Measurements from ENCODE around the gene MLXIPL. TPM values are rescaled to one million over a fixed set of nuclear protein-coding genes. Genes with fewer than 3 reads are reported as not detected.

The MLXIPL gene
- total RNA-seq, 1 experiment from 2014 or later, result 7.2 TPM

DNA sequence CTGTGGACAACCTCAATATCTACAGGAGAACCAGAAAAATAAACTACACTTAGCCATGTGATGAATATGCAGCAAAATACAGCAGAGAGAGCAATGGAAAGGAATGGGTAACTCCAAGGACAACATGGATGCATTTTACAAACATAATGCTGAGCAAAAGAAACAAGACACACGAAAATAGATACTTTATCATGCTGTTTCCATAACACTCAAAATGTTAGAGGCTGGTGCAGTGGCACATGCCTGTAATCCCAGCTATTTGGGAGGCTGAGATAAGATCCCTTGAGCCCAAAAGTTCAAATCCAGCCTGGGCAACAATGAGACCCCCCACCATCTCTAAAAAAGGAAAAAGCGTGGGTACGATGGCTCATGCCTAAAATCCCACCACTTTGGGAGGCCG is 75.1 kb downstream of the MLXIPL start:
- Histone ChIP-seq H3K9me3 (ENCODE audit: control insufficient read depth, insufficient read depth, low read depth, low read length) (no peaks in the 10 kb centered on the region), H3K36me3 (ENCODE audit: control insufficient read depth, insufficient read depth, low read length) (no peaks in the 10 kb centered on the region), H3K27ac (ENCODE audit: low read length) (no peak overlapping the region), H3K27me3 (ENCODE audit: control insufficient read depth, insufficient read depth, low read length) (no peaks in the 10 kb centered on the region), H3K4me3 (ENCODE audit: low read depth in 2 of 2, low read length in 2 of 2) (no peak overlapping the region), H3K4me1 (ENCODE audit: control insufficient read depth, insufficient read depth, low read length) (no peaks in the 10 kb centered on the region)
- no TSS peak for BruUV-seq (replicated peaks)
- intact Hi-C loops (cut with micrococcal nuclease; ENCODE audit: unreplicated experiment) (no loop called here), in situ Hi-C loops (cut with HindIII; ENCODE audit: low pct_unique_long_range_greater_than_20kb, low sequenced_read_pairs) (no loop called here)
- CTCF ChIA-PET, result no interaction called here
- no peak for DNase-seq (ENCODE audit: low read depth, low spot score)
- POLR2A ChIA-PET, result no interaction called here
- no peak for TF ChIP-seq POLR2AphosphoS5 (IDR thresholded peaks at IDR 0.05; ENCODE audit: low read depth, low read length)
- TF ChIP-seq TCF7L2 (IDR thresholded peaks at IDR 0.05; ENCODE audit: low read depth, low read length), result no peak
- TF ChIP-seq, protein P1, sequence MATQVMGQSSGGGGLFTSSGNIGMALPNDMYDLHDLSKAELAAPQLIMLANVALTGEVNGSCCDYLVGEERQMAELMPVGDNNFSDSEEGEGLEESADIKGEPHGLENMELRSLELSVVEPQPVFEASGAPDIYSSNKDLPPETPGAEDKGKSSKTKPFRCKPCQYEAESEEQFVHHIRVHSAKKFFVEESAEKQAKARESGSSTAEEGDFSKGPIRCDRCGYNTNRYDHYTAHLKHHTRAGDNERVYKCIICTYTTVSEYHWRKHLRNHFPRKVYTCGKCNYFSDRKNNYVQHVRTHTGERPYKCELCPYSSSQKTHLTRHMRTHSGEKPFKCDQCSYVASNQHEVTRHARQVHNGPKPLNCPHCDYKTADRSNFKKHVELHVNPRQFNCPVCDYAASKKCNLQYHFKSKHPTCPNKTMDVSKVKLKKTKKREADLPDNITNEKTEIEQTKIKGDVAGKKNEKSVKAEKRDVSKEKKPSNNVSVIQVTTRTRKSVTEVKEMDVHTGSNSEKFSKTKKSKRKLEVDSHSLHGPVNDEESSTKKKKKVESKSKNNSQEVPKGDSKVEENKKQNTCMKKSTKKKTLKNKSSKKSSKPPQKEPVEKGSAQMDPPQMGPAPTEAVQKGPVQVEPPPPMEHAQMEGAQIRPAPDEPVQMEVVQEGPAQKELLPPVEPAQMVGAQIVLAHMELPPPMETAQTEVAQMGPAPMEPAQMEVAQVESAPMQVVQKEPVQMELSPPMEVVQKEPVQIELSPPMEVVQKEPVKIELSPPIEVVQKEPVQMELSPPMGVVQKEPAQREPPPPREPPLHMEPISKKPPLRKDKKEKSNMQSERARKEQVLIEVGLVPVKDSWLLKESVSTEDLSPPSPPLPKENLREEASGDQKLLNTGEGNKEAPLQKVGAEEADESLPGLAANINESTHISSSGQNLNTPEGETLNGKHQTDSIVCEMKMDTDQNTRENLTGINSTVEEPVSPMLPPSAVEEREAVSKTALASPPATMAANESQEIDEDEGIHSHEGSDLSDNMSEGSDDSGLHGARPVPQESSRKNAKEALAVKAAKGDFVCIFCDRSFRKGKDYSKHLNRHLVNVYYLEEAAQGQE (IDR thresholded peaks at IDR 0.05; ENCODE audit: insufficient read depth in 1 of 2, low read depth in 2 of 2, low read length in 1 of 2), result no peak
- TF ChIP-seq, protein P2, sequence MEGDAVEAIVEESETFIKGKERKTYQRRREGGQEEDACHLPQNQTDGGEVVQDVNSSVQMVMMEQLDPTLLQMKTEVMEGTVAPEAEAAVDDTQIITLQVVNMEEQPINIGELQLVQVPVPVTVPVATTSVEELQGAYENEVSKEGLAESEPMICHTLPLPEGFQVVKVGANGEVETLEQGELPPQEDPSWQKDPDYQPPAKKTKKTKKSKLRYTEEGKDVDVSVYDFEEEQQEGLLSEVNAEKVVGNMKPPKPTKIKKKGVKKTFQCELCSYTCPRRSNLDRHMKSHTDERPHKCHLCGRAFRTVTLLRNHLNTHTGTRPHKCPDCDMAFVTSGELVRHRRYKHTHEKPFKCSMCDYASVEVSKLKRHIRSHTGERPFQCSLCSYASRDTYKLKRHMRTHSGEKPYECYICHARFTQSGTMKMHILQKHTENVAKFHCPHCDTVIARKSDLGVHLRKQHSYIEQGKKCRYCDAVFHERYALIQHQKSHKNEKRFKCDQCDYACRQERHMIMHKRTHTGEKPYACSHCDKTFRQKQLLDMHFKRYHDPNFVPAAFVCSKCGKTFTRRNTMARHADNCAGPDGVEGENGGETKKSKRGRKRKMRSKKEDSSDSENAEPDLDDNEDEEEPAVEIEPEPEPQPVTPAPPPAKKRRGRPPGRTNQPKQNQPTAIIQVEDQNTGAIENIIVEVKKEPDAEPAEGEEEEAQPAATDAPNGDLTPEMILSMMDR (IDR thresholded peaks at IDR 0.05), result no peak
- TF ChIP-seq SIN3A (IDR thresholded peaks at IDR 0.05; ENCODE audit: borderline replicate concordance, insufficient read depth, low read depth, low read length), result no peak
- ATAC-seq, result no peak

DNA sequence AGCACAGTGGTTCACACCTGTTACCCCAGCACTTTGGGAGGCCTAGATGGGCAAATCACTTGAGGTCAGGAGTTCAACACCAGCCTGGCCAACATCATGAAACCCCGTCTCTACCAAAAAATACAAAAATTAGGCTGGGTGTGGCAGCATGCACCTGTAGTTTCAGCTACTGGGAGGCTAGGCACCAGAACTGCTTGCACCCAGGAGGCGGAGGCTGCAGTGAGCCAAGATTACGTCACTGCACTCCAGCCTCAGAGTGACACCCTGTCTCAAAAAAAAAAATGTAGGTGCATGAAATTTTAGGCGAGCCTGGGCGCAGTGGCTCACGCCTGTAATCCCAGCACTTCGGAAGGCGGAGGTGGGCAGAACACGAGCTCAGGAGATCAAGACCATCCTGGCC is 76.5 kb downstream of the MLXIPL start:
- CTCF ChIA-PET, result no interaction called here
- TF ChIP-seq SIN3A (IDR thresholded peaks at IDR 0.05; ENCODE audit: borderline replicate concordance, insufficient read depth, low read depth, low read length), result no peak
- TF ChIP-seq POLR2AphosphoS5 (IDR thresholded peaks at IDR 0.05; ENCODE audit: low read depth, low read length), result no peak
- no peak for TF ChIP-seq TCF7L2 (IDR thresholded peaks at IDR 0.05; ENCODE audit: low read depth, low read length)
- TF ChIP-seq, protein P2 (IDR thresholded peaks at IDR 0.05), result no peak
- TF ChIP-seq, protein P1 (IDR thresholded peaks at IDR 0.05; ENCODE audit: insufficient read depth in 1 of 2, low read depth in 2 of 2, low read length in 1 of 2), result no peak
- DNase-seq (ENCODE audit: low read depth, low spot score), result no peak
- in situ Hi-C loops (cut with HindIII; ENCODE audit: low pct_unique_long_range_greater_than_20kb, low sequenced_read_pairs) (no loop called here), intact Hi-C loops (cut with micrococcal nuclease; ENCODE audit: unreplicated experiment) (no loop called here)
- POLR2A ChIA-PET, result interaction anchor here (0.9 kb wide), 2 partner anchors 25 to 26 kb away, joined by 3 to 9 read pairs; partner anchors contain the start of gene BAZ1B
- 0 out of 2 replicates have a peak, but pooled peaks cover 3% of the 10 kb centered on the region for H3K36me3 ChIP-seq (ENCODE audit: control insufficient read depth, insufficient read depth, low read length)
- no peak for ATAC-seq
- H3K4me3 ChIP-seq (ENCODE audit: low read depth in 2 of 2, low read length in 2 of 2), result no peak overlapping the region
- no peaks in the 10 kb centered on the region for H3K4me1 ChIP-seq (ENCODE audit: control insufficient read depth, insufficient read depth, low read length)
- H3K27ac ChIP-seq (ENCODE audit: low read length), result no peak overlapping the region
- BruUV-seq (replicated peaks), result no TSS peak
- H3K9me3 ChIP-seq (ENCODE audit: control insufficient read depth, insufficient read depth, low read depth, low read length), result no peaks in the 10 kb centered on the region
- H3K27me3 ChIP-seq (ENCODE audit: control insufficient read depth, insufficient read depth, low read length), result no peaks in the 10 kb centered on the region

Data from Panc1 (cell line).